ENCODE data around the gene VSTM2L. TPM values are rescaled to one million over a fixed set of nuclear protein-coding genes. Genes with fewer than 3 reads are reported as not detected.
"Not testable (repeated sequence)": the region's sequence is repeated elsewhere in the genome, so short reads cannot be mapped to it uniquely, and the experiment has no call there.

The VSTM2L gene
- polyA plus RNA-seq, result 22.9 TPM
- long read RNA-seq, donor 1, partial matches to known transcripts, result 0 of 4 reads
- long read RNA-seq, donor 1, other reads (novel, unspliced or antisense), result 0 of 4 reads
- long read RNA-seq, donor 2, transcript VSTM2L-202 (4 exons, 1,959 nt), result major isoform, 6 of 6 reads
- long read RNA-seq, donor 2, partial matches to known transcripts, result 0 of 6 reads
- long read RNA-seq, donor 2, other reads (novel, unspliced or antisense), result 0 of 6 reads
- long read RNA-seq, donor 3, partial matches to known transcripts, result 0 of 4 reads
- long read RNA-seq, donor 3, other reads (novel, unspliced or antisense), result 0 of 4 reads
- long read RNA-seq, donor 4, result 0 reads
- long read RNA-seq, donor 5, transcript VSTM2L-202 (4 exons, 1,959 nt), result major isoform, 12 of 12 reads
- long read RNA-seq, donor 5, partial matches to known transcripts, result 0 of 12 reads
- long read RNA-seq, donor 5, other reads (novel, unspliced or antisense), result 0 of 12 reads
- long read RNA-seq, donor 6, transcript VSTM2L-202 (4 exons, 1,959 nt), result major isoform, 10 of 10 reads
- long read RNA-seq, donor 6, partial matches to known transcripts, result 0 of 10 reads
- long read RNA-seq, donor 6, other reads (novel, unspliced or antisense), result 0 of 10 reads
- long read RNA-seq, donor 7, partial matches to known transcripts, result 0 of 1 reads
- long read RNA-seq, donor 7, other reads (novel, unspliced or antisense), result 0 of 1 reads
- long read RNA-seq, donor 8, partial matches to known transcripts, result 0 of 1 reads
- long read RNA-seq, donor 8, other reads (novel, unspliced or antisense), result 0 of 1 reads
- long read RNA-seq, donor 9, partial matches to known transcripts, result 0 of 1 reads
- long read RNA-seq, donor 9, other reads (novel, unspliced or antisense), result 0 of 1 reads
- long read RNA-seq, donor 10, transcript VSTM2L-202 (4 exons, 1,959 nt), result major isoform, 9 of 10 reads
- long read RNA-seq, donor 10, partial matches to known transcripts, result 0 of 10 reads
- long read RNA-seq, donor 10, other reads (novel, unspliced or antisense), result 0 of 10 reads
- long read RNA-seq, donor 11, partial matches to known transcripts, result 0 of 4 reads
- long read RNA-seq, donor 11, other reads (novel, unspliced or antisense), result 0 of 4 reads

- Histone ChIP-seq H3K4me1 (ENCODE audit: control insufficient read depth, insufficient read depth, low read length) (peaks cover 2% of the 10 kb centered on the region), H3K4me3 (ENCODE audit: low read length) (peak within 1 kb of the TSS; percentile 21), H3K9me3 (ENCODE audit: control insufficient read depth, low read depth, low read length) (no peaks in the 10 kb centered on the region), H3K36me3 (ENCODE audit: control insufficient read depth, insufficient read depth, low read length) (no peaks in the 10 kb centered on the region), H3K27me3 (ENCODE audit: control insufficient read depth, insufficient read depth, low read length) (peaks cover 60% of the 10 kb centered on the region), H3K27ac (ENCODE audit: low read length) (no peak within 1 kb of the TSS)
- WGBS (ENCODE audit: insufficient coverage, low lambda C conversion rate), result no CpG with 5 or more reads among the region's 71 CpGs
- DNase-seq, result peak in 1 of 2 donors; percentile 43
Observed at GRCh38 chr20:37902504-37903313, at the start of gene VSTM2L. VSTM2L (plus strand) TSS chr20:37903127; CDS start chr20:37903351, 224 bp downstream.

GRCh38 chr20:37853823-37854375 is 49.0 kb upstream of the VSTM2L start:
- Histone ChIP-seq H3K9me3 (ENCODE audit: control insufficient read depth, low read depth, low read length) (no peaks in the 10 kb centered on the region), H3K27ac (ENCODE audit: low read length) (no peak overlapping the region), H3K36me3 (ENCODE audit: control insufficient read depth, insufficient read depth, low read length) (peaks cover 32% of the 10 kb centered on the region), H3K27me3 (ENCODE audit: control insufficient read depth, insufficient read depth, low read length) (no peaks in the 10 kb centered on the region), H3K4me1 (ENCODE audit: control insufficient read depth, insufficient read depth, low read length) (no peaks in the 10 kb centered on the region), H3K4me3 (ENCODE audit: low read length) (no peak overlapping the region)
- 90% methylated on average over 1 of the region's 2 CpGs for WGBS (ENCODE audit: insufficient coverage, low lambda C conversion rate)
- no peak for DNase-seq

GRCh38 chr20:37856034-37856433 is 46.9 kb upstream of the VSTM2L start:
- no CpG with 5 or more reads among the region's 5 CpGs for WGBS (ENCODE audit: insufficient coverage, low lambda C conversion rate)
- not testable (repeated sequence) for H3K9me3 ChIP-seq (ENCODE audit: control insufficient read depth, low read depth, low read length); H3K27ac ChIP-seq (ENCODE audit: low read length); DNase-seq; H3K4me3 ChIP-seq (ENCODE audit: low read length); H3K4me1 ChIP-seq (ENCODE audit: control insufficient read depth, insufficient read depth, low read length); H3K27me3 ChIP-seq (ENCODE audit: control insufficient read depth, insufficient read depth, low read length)
- peaks cover 39% of the 10 kb centered on the region for H3K36me3 ChIP-seq (ENCODE audit: control insufficient read depth, insufficient read depth, low read length)

GRCh38 chr20:37856932-37857660 is 45.8 kb upstream of the VSTM2L start:
- no peak for DNase-seq
- Histone ChIP-seq H3K36me3 (ENCODE audit: control insufficient read depth, insufficient read depth, low read length) (peaks cover 44% of the 10 kb centered on the region), H3K27ac (ENCODE audit: low read length) (no peak overlapping the region), H3K9me3 (ENCODE audit: control insufficient read depth, low read depth, low read length) (no peaks in the 10 kb centered on the region), H3K27me3 (ENCODE audit: control insufficient read depth, insufficient read depth, low read length) (no peaks in the 10 kb centered on the region), H3K4me3 (ENCODE audit: low read length) (no peak overlapping the region), H3K4me1 (ENCODE audit: control insufficient read depth, insufficient read depth, low read length) (no peaks in the 10 kb centered on the region)
- 88% methylated on average over 5 of the region's 10 CpGs for WGBS (ENCODE audit: insufficient coverage, low lambda C conversion rate)

- no peaks in the 10 kb centered on the region for H3K4me1 ChIP-seq (ENCODE audit: control insufficient read depth, insufficient read depth, low read length)
- H3K4me3 ChIP-seq (ENCODE audit: low read length), result no peak overlapping the region
- no peaks in the 10 kb centered on the region for H3K27me3 ChIP-seq (ENCODE audit: control insufficient read depth, insufficient read depth, low read length)
- no peaks in the 10 kb centered on the region for H3K9me3 ChIP-seq (ENCODE audit: control insufficient read depth, low read depth, low read length)
- 100% methylated on average over 1 of the region's 15 CpGs for WGBS (ENCODE audit: insufficient coverage, low lambda C conversion rate)
- H3K36me3 ChIP-seq (ENCODE audit: control insufficient read depth, insufficient read depth, low read length), result peaks cover 44% of the 10 kb centered on the region
- no peak overlapping the region for H3K27ac ChIP-seq (ENCODE audit: low read length)
- DNase-seq, result no peak
Observed at GRCh38 chr20:37859406-37860171, 43.3 kb upstream of the VSTM2L start.

- Histone ChIP-seq H3K9me3 (ENCODE audit: control insufficient read depth, low read depth, low read length) (no peaks in the 10 kb centered on the region), H3K27me3 (ENCODE audit: control insufficient read depth, insufficient read depth, low read length) (no peaks in the 10 kb centered on the region), H3K4me1 (ENCODE audit: control insufficient read depth, insufficient read depth, low read length) (no peaks in the 10 kb centered on the region), H3K36me3 (ENCODE audit: control insufficient read depth, insufficient read depth, low read length) (peaks cover 51% of the 10 kb centered on the region), H3K4me3 (ENCODE audit: low read length) (no peak overlapping the region), H3K27ac (ENCODE audit: low read length) (no peak overlapping the region)
- no peak for DNase-seq
- no CpG with 5 or more reads among the region's 5 CpGs for WGBS (ENCODE audit: insufficient coverage, low lambda C conversion rate)
Observed at GRCh38 chr20:37863289-37863688, 39.6 kb upstream of the VSTM2L start.

- H3K4me3 ChIP-seq (ENCODE audit: low read length), result no peak overlapping the region
- H3K9me3 ChIP-seq (ENCODE audit: control insufficient read depth, low read depth, low read length), result no peaks in the 10 kb centered on the region
- no peaks in the 10 kb centered on the region for H3K27me3 ChIP-seq (ENCODE audit: control insufficient read depth, insufficient read depth, low read length)
- no peaks in the 10 kb centered on the region for H3K4me1 ChIP-seq (ENCODE audit: control insufficient read depth, insufficient read depth, low read length)
- WGBS (ENCODE audit: insufficient coverage, low lambda C conversion rate), result no CpG with 5 or more reads among the region's 8 CpGs
- H3K27ac ChIP-seq (ENCODE audit: low read length), result no peak overlapping the region
- H3K36me3 ChIP-seq (ENCODE audit: control insufficient read depth, insufficient read depth, low read length), result peaks cover 57% of the 10 kb centered on the region
- no peak for DNase-seq
Observed at GRCh38 chr20:37864298-37864697, 38.6 kb upstream of the VSTM2L start.

GRCh38 chr20:37866051-37866450 is 36.9 kb upstream of the VSTM2L start:
- no CpG with 5 or more reads among the region's 10 CpGs for WGBS (ENCODE audit: insufficient coverage, low lambda C conversion rate)
- no peak for DNase-seq
- Histone ChIP-seq H3K27ac (ENCODE audit: low read length) (no peak overlapping the region), H3K27me3 (ENCODE audit: control insufficient read depth, insufficient read depth, low read length) (no peaks in the 10 kb centered on the region), H3K36me3 (ENCODE audit: control insufficient read depth, insufficient read depth, low read length) (peaks cover 54% of the 10 kb centered on the region), H3K9me3 (ENCODE audit: control insufficient read depth, low read depth, low read length) (no peaks in the 10 kb centered on the region), H3K4me1 (ENCODE audit: control insufficient read depth, insufficient read depth, low read length) (no peaks in the 10 kb centered on the region), H3K4me3 (ENCODE audit: low read length) (no peak overlapping the region)

All from large intestine (tissue), 12 donors.